Prostate gland (tissue), 2 donors: ENCODE data around the gene MAFB. TPM values are rescaled to one million over a fixed set of nuclear protein-coding genes. Genes with fewer than 3 reads are reported as not detected.

ENCODE experiments used
- DNase-seq: peaks from one replicate; pipeline ENCODE4 v3.0.0-alpha.2; 2019; ENCODE audit warnings: low spot score
- H3K27ac ChIP-seq, 2 donors: fragments of 200-600 bp; sonication (generic); 2 replicates each; pipeline ENCODE4 v1.5.1; 2017 to 2019
- H3K27me3 ChIP-seq: fragments of 200-600 bp; sonication (generic); replicated peaks from 2 replicates; pipeline ENCODE4 v1.5.1; 2019; ENCODE audit not compliant: insufficient read depth
- H3K36me3 ChIP-seq, 2 donors: fragments of 200-600 bp; sonication (generic); 1 replicate in 1 of 2; 2 replicates in 1 of 2; pipeline versions ENCODE4 v1.5.1 to v1.8.1; 2017 to 2019
- H3K4me1 ChIP-seq: fragments of 200-600 bp; sonication (generic); replicated peaks from 2 replicates; pipeline ENCODE4 v1.5.1; 2019
- H3K4me3 ChIP-seq, 2 donors: fragments of 200-600 bp; sonication (generic); 2 replicates each; pipeline ENCODE4 v1.5.1; 2017 to 2019
- H3K9me3 ChIP-seq: fragments of 200-600 bp; sonication (generic); 2 replicates; pipeline ENCODE4 v1.5.1; 2017
- CTCF ChIP-seq, 4 experiments: fragments of 200-600 bp in 2 of 4; fragments of 450-650 bp in 2 of 4; sonication (generic) in 2 of 4; IDR thresholded peaks; 1 replicate in 3 of 4; 2 replicates in 1 of 4; pipeline ENCODE4 v1.5.1; 2016 to 2019; ENCODE audit warnings: antibody characterized with exemption in 4 of 4, mild to moderate bottlenecking in 2 of 4, moderate library complexity in 2 of 4
- POLR2A ChIP-seq: fragments of 450-650 bp; IDR thresholded peaks from one replicate; pipeline ENCODE4 v1.6.1; 2016; ENCODE audit warnings: antibody characterized with exemption, mild to moderate bottlenecking
- POLR2AphosphoS5 ChIP-seq: sonication (generic); formaldehyde crosslinking; IDR thresholded peaks from one replicate; pipeline ENCODE4 v1.6.1; 2017; ENCODE audit warnings: antibody characterized with exemption
- WGBS: methylation state at CpG from one replicate; pipeline ENCODE4 v1.1.5; 2018; 5-methylcytosine and 5-hydroxymethylcytosine counted together
- intact Hi-C: fragments of 100-400 bp; cut with DNase I; formaldehyde crosslinking; loops from one replicate; pipeline ENCODE4 v1.14.2; 2022
- total RNA-seq, 2 donors: library from RNA; depleted of rRNA; stranded (reverse); fragments of >200 nt; gene quantifications; one replicate each; pipeline ENCODE4 v1.1.0, GENCODE V29; 2016

The MAFB gene
- total RNA-seq, 2 donors from 2014 or later: 34.0 to 49.5 TPM

GRCh38 chr20:40663304-40663790 lies 25.7 kb downstream of the MAFB start:
- Histone ChIP-seq H3K9me3 (no peaks in the 10 kb centered on the region), H3K27ac (no peak overlapping the region), H3K36me3 (no peaks in the 10 kb centered on the region), H3K4me3 (no peak overlapping the region), H3K4me1 (no peaks in the 10 kb centered on the region), H3K27me3 (no peaks in the 10 kb centered on the region)
- intact Hi-C loops: no loop called here
- TF ChIP-seq CTCF (IDR thresholded peaks at IDR 0.05) (no peak), POLR2AphosphoS5 (no peak), POLR2A (no peak)
- DNase-seq: no peak
- WGBS: 80% methylated on average over 9 of the region's 9 CpGs

GRCh38 chr20:40659567-40659966 lies 29.5 kb downstream of the MAFB start:
- Histone ChIP-seq H3K36me3 (no peaks in the 10 kb centered on the region), H3K9me3 (no peaks in the 10 kb centered on the region), H3K4me3 (no peak overlapping the region), H3K27me3 (no peaks in the 10 kb centered on the region), H3K27ac (no peak overlapping the region), H3K4me1 (no peaks in the 10 kb centered on the region)
- DNase-seq: no peak
- intact Hi-C loops: no loop called here
- TF ChIP-seq POLR2AphosphoS5: no peak
- no peak for TF ChIP-seq POLR2A
- no peak for TF ChIP-seq CTCF (IDR thresholded peaks at IDR 0.05)
- 85% methylated on average over 3 of the region's 3 CpGs for WGBS

- Histone ChIP-seq H3K27ac (no peak overlapping the region), H3K9me3 (no peaks in the 10 kb centered on the region), H3K36me3 (no peaks in the 10 kb centered on the region), H3K27me3 (no peaks in the 10 kb centered on the region), H3K4me3 (no peak overlapping the region), H3K4me1 (no peaks in the 10 kb centered on the region)
- DNase-seq: no peak
- intact Hi-C loops: no loop called here
- 97% methylated on average over 3 of the region's 3 CpGs for WGBS
- TF ChIP-seq POLR2A (no peak), CTCF (IDR thresholded peaks at IDR 0.05) (no peak)
These were observed 30.5 kb downstream of the MAFB start for GRCh38 chr20:40658509-40658908.

- 56% methylated on average over 4 of the region's 4 CpGs for WGBS
- no peak for TF ChIP-seq POLR2A
- Histone ChIP-seq H3K27me3 (no peaks in the 10 kb centered on the region), H3K4me1 (no peaks in the 10 kb centered on the region), H3K27ac (no peak overlapping the region), H3K4me3 (no peak overlapping the region), H3K36me3 (no peaks in the 10 kb centered on the region), H3K9me3 (no peaks in the 10 kb centered on the region)
- intact Hi-C loops: no loop called here
- no peak for DNase-seq
These were observed 31.5 kb downstream of the MAFB start for GRCh38 chr20:40657526-40657925.

- no peak for DNase-seq
- TF ChIP-seq CTCF (IDR thresholded peaks at IDR 0.05): no peak
- no peak for TF ChIP-seq POLR2AphosphoS5
- no peak for TF ChIP-seq POLR2A
- H3K27me3 ChIP-seq: no peaks in the 10 kb centered on the region
- no peak overlapping the region for H3K4me3 ChIP-seq
- H3K4me1 ChIP-seq: no peaks in the 10 kb centered on the region
- intact Hi-C loops: no loop called here
- H3K9me3 ChIP-seq: no peaks in the 10 kb centered on the region
- H3K27ac ChIP-seq: no peak overlapping the region
- no peaks in the 10 kb centered on the region for H3K36me3 ChIP-seq
- 90% methylated on average over 6 of the region's 6 CpGs for WGBS
These were observed 33.6 kb downstream of the MAFB start for GRCh38 chr20:40655451-40655850.
